Adrenal gland (tissue), 5 donors: ENCODE measurements around the gene RNF123.

ENCODE experiments used
- POLR2A ChIP-seq, 2 donors: fragments of 450-650 bp; IDR thresholded peaks; one replicate each; pipeline ENCODE4 v1.6.1; 2017; ENCODE audit warnings: antibody characterized with exemption in 2 of 2, mild to moderate bottlenecking in 2 of 2, moderate library complexity in 1 of 2
- TF ChIP-seq, protein P1 (sequence below), 6 experiments: fragments of 450-650 bp in 4 of 6; fragments of 200-600 bp in 2 of 6; sonication (generic) in 1 of 6; IDR thresholded peaks; 1 replicate in 5 of 6; 2 replicates in 1 of 6; pipeline versions ENCODE4 v1.5.1 to v1.8.0; 2016 to 2021; ENCODE audit warnings: antibody characterized with exemption in 6 of 6, mild to moderate bottlenecking in 2 of 6, moderate library complexity in 1 of 6
- donor health status: DM: no; HTN: no; CAD: no.

DNA sequence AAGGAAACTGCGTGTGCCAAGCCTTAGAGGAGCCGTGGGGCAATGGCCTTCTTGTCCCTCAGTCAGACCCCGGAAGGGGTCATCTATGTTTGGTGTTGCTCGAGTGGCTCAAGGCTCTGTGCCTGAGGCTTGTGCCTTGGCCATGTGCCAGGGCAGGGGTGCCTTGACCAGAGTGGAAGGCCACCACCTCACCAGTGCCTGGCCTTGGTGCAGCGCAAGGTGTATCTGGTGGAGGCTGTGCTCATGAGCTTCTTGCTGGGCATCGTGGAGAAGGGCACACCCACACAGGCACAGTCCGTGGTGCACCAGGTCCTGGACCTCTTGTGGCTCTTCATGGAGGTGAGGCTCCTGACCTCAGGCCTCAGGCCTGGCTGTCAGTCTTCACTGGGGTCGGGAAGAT lies 10.7 kb downstream of the RNF123 start:
- TF ChIP-seq, protein P1, sequence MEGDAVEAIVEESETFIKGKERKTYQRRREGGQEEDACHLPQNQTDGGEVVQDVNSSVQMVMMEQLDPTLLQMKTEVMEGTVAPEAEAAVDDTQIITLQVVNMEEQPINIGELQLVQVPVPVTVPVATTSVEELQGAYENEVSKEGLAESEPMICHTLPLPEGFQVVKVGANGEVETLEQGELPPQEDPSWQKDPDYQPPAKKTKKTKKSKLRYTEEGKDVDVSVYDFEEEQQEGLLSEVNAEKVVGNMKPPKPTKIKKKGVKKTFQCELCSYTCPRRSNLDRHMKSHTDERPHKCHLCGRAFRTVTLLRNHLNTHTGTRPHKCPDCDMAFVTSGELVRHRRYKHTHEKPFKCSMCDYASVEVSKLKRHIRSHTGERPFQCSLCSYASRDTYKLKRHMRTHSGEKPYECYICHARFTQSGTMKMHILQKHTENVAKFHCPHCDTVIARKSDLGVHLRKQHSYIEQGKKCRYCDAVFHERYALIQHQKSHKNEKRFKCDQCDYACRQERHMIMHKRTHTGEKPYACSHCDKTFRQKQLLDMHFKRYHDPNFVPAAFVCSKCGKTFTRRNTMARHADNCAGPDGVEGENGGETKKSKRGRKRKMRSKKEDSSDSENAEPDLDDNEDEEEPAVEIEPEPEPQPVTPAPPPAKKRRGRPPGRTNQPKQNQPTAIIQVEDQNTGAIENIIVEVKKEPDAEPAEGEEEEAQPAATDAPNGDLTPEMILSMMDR (IDR thresholded peaks at IDR 0.05) = no peak
- TF ChIP-seq POLR2A (IDR thresholded peaks at IDR 0.05) = no peak
